Stimulated activated naive CD4-positive, alpha-beta T cell (primary cell): ENCODE results near the gene TFE3.
"Not testable (repeated sequence)": the region's sequence is repeated elsewhere in the genome, so short reads cannot be mapped to it uniquely, and the experiment has no call there.

Experiments used
- DNase-seq, 6 experiments: peaks; one replicate each; lab custom pipeline; 2025; lab: John Stamatoyannopoulos, UW

TFE3 gene

DNA sequence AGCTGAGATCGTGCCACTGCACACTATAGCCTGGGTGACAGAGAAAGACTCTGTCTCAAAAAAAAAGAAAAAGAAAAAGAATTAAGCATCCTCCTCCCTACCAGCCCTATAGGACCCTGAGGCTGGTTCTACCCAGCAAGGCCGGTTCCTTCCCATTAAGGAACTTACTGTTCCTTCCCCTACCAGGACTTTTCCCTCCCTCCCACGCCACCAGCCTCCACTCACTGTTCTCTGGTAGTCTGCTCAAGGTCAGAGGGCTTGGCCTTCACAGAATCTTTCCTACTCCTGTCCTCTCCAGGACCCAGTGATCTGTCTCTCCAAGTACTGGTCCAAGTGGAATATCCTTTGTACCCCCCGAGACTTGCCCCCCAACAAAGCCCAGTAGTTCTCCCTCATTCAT, 42.5 kb downstream of the TFE3 start:
- DNase-seq: no peak

DNA sequence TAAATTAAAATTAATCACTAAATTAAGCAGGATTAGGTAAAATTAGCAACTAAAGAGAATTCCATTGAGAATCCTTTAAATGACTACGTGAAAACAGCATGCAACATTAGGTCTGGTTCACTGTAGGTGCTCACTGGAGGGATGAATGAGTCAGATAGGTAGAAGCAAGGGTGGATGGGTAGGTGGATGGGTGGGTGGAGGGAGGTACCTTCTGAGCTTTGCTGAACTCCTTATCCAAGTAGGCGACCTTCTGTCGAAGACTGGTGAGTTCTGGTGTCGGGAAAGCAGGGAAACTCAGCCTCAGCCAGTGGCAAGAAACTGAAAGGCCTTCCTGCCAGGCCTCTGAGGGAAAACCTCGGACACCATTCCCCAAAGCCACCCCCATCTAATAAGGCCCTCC, 44.1 kb downstream of the TFE3 start:
- DNase-seq: no peak

DNA sequence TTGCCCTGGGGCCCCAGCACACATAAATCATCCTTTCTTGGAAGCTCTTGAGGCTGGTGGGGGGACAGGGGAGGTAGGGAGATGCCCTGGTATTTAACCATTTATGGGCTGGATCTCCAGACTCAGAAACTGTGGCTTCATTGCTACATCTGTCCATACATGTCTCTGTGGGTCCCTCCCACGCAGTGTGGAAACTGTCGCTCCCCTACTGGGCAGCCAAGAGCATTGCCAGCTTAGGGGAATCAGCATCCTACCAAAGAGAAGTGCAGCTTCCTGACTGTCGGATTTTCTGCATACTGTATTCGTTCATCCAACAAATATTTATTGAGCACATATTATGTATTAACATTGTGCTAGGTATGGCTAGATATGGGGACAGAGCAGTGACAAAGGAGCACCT, 44.8 kb downstream of the TFE3 start:
- DNase-seq: no peak

DNA sequence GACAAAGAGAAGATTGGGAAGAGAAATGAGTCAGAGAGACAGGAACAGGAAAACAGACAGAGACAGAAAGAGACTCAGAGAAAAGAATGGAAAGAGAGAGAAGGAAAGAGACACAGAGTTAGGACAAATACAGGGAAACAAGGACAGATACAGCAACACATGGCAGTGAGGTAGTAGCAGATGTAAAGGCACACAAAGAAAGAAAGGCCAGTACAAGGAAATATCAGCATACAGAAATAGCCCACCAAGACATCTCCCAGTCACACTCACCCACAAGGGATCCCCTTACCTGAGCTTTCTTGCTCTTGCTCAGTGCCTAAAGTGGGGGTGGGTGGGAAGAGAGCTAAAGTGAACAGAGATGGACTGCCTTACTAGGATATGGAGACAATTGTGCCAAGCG, 45.3 kb downstream of the TFE3 start:
- no peak for DNase-seq

DNA sequence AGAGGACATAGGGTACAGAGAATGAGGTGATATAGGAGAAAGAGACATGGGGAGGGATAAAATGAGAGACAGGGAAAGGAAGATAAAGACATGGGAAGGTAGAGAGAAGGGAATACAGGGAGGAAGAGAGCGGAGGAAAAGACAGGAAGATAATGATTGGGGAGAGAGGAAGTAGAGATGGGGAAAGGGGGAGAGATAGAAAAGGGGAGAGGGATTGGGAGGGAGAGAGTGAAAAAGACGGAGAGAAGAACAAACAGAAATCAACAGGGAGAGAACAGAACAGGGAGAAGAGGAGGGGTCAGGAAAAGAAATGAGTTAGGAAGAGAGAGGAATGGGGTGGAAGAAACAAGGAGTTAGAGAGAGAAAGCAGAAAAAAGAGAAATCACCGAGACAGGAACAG, 45.7 kb downstream of the TFE3 start:
- DNase-seq: no peak

DNA sequence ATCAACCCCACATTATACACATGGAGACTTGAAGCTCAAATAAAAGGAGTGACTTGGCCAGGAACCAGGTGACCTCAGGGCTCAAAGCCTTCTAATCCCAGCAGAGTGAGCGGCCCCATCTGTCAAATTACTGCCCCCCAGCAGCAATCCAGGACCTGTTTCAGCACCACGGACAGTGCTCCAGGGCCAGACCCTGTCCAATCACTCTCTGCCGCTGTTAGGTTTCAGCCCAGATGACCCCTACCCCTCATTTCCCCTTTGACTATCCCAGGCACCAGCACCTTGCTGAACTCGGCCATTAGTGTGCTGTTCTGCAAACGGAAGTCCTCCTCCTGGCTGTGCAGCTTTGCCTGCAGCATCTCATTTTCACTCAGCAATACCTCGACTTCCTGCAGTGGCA, 46.2 kb downstream of the TFE3 start:
- DNase-seq: peak in 1 of 6 experiments; percentile 5

DNA sequence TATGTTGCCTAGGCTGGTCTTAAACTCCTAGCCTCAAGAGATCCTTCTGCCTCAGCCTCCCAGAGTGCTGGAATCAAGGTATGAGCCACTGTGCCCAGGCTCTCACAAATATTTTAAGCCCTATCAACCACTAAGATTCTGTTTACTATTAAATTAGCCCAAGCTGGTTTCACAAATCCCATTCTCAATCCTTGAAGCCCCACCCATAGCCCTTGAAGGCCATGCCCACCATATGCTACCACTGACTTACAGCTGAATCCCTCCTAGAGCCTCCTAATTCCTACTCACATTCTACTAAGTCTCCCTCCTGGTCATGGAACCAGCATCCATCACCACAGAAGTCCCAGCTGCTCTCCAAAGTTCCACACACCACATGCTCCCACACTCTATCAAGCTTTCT, 50.8 kb downstream of the TFE3 start:
- DNase-seq: no peak

DNA sequence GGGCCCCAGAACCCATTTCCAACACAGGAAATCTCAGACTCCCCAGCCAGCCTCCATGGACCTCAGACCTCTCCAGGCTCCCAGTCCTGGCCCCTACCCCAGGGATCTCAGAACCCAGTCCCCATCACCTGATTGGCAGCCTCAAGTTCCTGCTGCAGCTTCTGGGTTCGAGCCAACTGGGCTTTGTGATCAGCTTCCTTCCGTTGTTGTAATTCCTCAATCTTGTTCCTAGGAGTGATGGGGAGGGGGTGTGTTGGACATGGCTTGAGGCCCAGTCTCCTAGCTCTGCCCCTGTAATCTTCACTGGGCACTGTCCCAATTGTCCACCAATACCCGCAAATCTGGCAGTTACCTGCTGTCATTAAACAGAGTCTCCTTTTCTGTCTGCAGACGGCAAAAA, 53.7 kb downstream of the TFE3 start:
- DNase-seq: no peak

DNA sequence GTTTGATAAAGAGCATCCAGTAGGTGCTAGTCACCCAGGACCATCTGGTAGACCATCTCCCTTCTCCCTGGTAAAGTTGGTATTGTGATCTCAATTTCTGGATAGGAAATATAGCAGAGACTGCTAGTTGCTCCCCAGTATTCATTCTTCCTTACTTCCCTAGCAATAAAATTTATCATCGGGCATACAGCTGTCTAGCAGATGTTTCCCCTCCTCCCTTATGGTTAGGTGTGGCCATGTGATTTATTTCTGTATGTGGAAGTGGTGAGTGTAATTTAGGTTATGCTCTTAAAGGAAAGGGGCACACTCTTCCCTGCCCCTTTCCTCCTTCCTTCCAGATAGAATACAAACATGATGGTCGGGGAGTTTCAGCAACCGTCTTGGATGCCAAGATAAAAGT, 59.3 kb downstream of the TFE3 start:
- no peak for DNase-seq

DNA sequence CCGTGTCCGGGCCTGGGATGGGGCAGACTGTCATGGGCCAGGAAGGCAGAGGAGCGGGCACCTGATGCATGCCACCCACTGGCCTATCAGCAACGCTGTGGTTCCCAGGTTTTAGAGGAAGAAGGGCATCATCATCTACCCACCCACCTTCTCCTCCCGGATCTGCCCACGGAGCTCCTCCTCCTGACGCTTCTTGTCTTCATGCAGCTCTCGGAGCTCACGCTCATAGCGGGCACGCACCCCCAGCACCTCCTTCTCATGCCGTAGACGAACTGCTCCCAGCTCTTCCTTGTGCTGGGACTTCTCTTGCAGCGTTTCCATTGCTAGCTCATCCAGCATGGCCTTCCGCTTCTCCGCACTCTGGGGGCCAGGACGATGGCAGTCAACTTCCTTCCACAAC, 60.1 kb downstream of the TFE3 start:
- no peak for DNase-seq

DNA sequence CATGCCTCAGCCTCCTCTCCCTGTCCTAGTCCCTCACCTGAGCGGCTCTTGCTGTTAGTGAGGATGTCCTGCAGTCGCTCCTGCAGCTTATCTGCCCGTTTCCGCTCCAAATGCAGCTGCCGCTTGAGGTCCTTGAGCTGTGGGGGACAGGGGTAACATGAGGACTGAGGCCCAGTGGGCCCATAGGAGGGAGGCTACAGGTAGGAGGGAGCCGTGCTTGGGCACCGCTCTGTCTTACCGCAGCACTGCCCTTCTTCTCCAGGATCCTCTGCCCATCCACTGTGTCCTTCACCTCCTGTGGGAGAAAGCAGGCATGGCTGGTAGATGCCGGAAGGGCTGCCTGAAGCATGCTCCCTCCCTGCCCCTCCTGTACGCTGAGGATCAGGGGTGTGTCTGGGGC, 62.0 kb downstream of the TFE3 start:
- no peak for DNase-seq

DNA sequence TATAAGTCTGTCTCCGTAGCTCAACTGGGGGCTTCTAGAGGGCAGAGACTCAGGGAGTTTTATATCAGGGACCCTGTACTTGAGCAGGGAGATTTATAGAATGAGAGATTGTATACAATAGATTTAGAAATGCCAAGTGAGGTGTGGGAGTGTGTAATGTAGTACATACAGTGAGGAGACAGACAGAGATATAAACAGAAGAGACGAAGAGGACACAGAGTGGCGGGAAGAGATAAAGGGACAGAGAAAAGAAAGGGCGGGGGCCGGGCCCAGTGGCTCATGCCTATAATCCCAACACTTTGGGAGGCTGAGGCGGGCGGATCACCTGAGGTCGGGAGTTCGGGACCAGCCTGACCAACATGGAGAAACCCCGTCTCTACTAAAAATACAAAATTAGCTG, 62.8 kb downstream of the TFE3 start:
- not testable (repeated sequence) for DNase-seq
